ENCODE results near the gene KCNK6.

KCNK6 gene

GRCh38 chr19:38319421-38320258, at the start of gene KCNK6:
Gene KCNK6, plus strand, starts transcription at chr19:38319845. Its CDS starts 106 bp downstream, at chr19:38319951.
- peak within 1 kb of the TSS; percentile 56 for H3K4me3 ChIP-seq (ENCODE audit: low read depth, low read length)

GRCh38 chr19:38270587-38271167, 49.0 kb upstream of the KCNK6 start:
- H3K4me3 ChIP-seq (ENCODE audit: low read depth, low read length): no peak overlapping the region

- no peak overlapping the region for H3K4me3 ChIP-seq (ENCODE audit: low read depth, low read length)
Measured at GRCh38 chr19:38273499-38273898, 46.1 kb upstream of the KCNK6 start.

- no peak overlapping the region for H3K4me3 ChIP-seq (ENCODE audit: low read depth, low read length)
Measured at GRCh38 chr19:38274739-38275138, 44.9 kb upstream of the KCNK6 start.

GRCh38 chr19:38276942-38277517, 42.6 kb upstream of the KCNK6 start:
- no peak overlapping the region for H3K4me3 ChIP-seq (ENCODE audit: low read depth, low read length)

GRCh38 chr19:38277549-38277948, 42.1 kb upstream of the KCNK6 start:
- H3K4me3 ChIP-seq (ENCODE audit: low read depth, low read length): no peak overlapping the region

- H3K4me3 ChIP-seq (ENCODE audit: low read depth, low read length): no peak overlapping the region
Measured at GRCh38 chr19:38277969-38278680, 41.5 kb upstream of the KCNK6 start.

- H3K4me3 ChIP-seq (ENCODE audit: low read depth, low read length): no peak overlapping the region
Measured at GRCh38 chr19:38278751-38279150, 40.9 kb upstream of the KCNK6 start.

GRCh38 chr19:38280030-38280921, 39.4 kb upstream of the KCNK6 start:
- H3K4me3 ChIP-seq (ENCODE audit: low read depth, low read length): no peak overlapping the region

- no peak overlapping the region for H3K4me3 ChIP-seq (ENCODE audit: low read depth, low read length)
Measured at GRCh38 chr19:38281811-38282566, 37.7 kb upstream of the KCNK6 start.

- no peak overlapping the region for H3K4me3 ChIP-seq (ENCODE audit: low read depth, low read length)
Measured at GRCh38 chr19:38283271-38283670, 36.4 kb upstream of the KCNK6 start.

GRCh38 chr19:38284422-38284821, 35.2 kb upstream of the KCNK6 start:
- H3K4me3 ChIP-seq (ENCODE audit: low read depth, low read length): no peak overlapping the region

GRCh38 chr19:38285567-38285966, 34.1 kb upstream of the KCNK6 start:
- H3K4me3 ChIP-seq (ENCODE audit: low read depth, low read length): no peak overlapping the region

- H3K4me3 ChIP-seq (ENCODE audit: low read depth, low read length): no peak overlapping the region
Measured at GRCh38 chr19:38287604-38288003, 32.0 kb upstream of the KCNK6 start.

- no peak overlapping the region for H3K4me3 ChIP-seq (ENCODE audit: low read depth, low read length)
Measured at GRCh38 chr19:38288123-38288855, 31.4 kb upstream of the KCNK6 start.

- H3K4me3 ChIP-seq (ENCODE audit: low read depth, low read length): no peak overlapping the region
Measured at GRCh38 chr19:38289955-38290354, 29.7 kb upstream of the KCNK6 start.

- H3K4me3 ChIP-seq (ENCODE audit: low read depth, low read length): no peak overlapping the region
Measured at GRCh38 chr19:38290631-38291147, 29.0 kb upstream of the KCNK6 start.

- H3K4me3 ChIP-seq (ENCODE audit: low read depth, low read length): no peak overlapping the region
Measured at GRCh38 chr19:38291855-38292254, 27.8 kb upstream of the KCNK6 start.

- H3K4me3 ChIP-seq (ENCODE audit: low read depth, low read length): no peak overlapping the region
Measured at GRCh38 chr19:38293281-38293680, 26.4 kb upstream of the KCNK6 start.

All from iPS-11a (cell line).